Activated CD4-positive, alpha-beta T cell treated with anti-CD3 and anti-CD28 coated beads, Interleukin-2, Interleukin-6, amounts not matched to agents 100 ng/mL and 50 ng/mL, durations not matched to agents 16 hours and 8 hours (primary cell): ENCODE results near the gene PLA2G4B.

ENCODE experiments used
- DNase-seq: peaks from one replicate; pipeline ENCODE4 v3.0.0-alpha.2; 2020

PLA2G4B gene

GRCh38 chr15:41827880-41828806 lies 10.5 kb upstream of the PLA2G4B start, which contains the start of gene JMJD7:
Gene JMJD7, plus strand, starts transcription at chr15:41828092. Its CDS starts 33 bp downstream, at chr15:41828125.
- DNase-seq, result peak; percentile 97

- DNase-seq, result no peak
Measured at GRCh38 chr15:41828807-41829141, 9.9 kb upstream of the PLA2G4B start.

GRCh38 chr15:41829959-41830646 lies 8.5 kb upstream of the PLA2G4B start:
- DNase-seq, result no peak

DNA sequence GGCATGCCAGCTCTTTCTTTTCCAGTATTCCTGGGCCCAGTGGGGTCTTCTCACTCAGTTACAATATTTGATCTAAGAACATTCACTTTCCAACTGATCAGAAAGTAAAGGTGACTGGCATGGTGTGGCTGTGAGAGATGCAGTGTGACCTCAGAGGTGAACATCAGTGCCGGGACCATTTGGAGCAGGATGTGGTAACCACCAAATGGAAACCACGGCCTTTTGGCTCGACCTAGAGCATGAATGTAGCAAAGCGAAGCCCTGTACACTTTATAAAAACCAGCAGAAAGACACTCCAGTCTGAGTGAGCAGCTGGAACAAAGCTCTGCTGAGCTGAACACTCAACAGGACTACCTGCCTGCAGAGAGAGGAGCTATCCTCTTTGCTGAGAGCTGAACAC lies 7.4 kb upstream of the PLA2G4B start:
- peak; percentile 80 for DNase-seq

DNA sequence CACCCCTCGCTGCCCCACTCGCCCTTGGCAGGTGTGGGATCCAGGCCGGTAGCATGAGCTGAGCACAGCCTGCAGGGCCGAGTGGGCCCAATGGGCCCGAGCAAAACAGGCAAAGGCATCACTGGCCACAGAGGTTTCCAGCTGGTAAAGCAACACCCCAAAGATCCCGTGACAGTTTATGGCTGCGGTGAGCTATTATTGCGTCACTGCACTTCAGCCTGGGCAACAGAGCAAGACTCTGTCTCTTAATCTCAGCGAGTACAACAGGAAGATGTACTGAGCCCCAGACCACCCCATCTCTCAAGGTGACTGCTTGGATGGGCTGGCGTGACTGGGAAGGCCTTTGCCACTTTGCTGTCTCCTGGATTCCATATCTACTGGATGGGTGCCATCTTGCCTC lies 6.4 kb upstream of the PLA2G4B start:
- no peak for DNase-seq

DNA sequence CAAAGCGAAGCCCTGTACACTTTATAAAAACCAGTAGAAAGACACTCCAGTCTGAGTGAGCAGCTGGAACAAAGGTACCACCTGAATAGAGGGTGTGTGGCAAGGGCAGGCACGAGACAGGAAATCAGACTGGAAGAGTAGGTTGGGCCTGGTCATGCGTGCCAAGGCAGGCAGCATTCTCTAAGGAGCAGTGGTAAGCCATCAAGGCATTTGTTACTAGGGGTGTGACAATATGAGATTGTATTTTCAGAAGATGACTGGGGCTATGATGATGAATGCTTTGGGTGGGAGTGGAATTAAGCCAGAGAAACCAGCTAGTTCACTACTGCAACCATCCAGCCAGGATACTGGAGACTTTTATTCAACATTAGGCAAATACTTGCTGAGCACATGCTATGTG lies 5.8 kb upstream of the PLA2G4B start:
- DNase-seq, result no peak

GRCh38 chr15:41834096-41834495 lies 4.6 kb upstream of the PLA2G4B start:
- no peak for DNase-seq

DNA sequence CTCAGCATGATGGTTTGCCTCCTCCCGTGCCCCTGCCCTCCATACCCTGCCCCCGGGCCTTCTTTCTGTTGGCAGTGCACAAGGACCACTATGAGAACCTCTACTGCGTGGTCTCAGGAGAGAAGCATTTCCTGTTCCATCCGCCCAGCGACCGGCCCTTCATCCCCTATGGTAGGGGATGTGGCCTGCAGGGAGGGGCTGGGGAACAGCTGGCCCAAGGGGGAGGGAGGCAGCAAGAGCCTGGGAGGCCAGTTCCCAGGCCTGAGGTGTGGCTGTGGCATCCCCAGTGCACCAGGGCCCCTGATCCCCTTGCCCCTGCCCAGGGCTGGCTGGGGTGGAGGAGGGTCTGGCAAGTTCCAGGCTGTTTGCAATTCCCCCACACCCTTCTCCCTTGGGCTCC lies 2.6 kb upstream of the PLA2G4B start:
- no peak for DNase-seq

DNA sequence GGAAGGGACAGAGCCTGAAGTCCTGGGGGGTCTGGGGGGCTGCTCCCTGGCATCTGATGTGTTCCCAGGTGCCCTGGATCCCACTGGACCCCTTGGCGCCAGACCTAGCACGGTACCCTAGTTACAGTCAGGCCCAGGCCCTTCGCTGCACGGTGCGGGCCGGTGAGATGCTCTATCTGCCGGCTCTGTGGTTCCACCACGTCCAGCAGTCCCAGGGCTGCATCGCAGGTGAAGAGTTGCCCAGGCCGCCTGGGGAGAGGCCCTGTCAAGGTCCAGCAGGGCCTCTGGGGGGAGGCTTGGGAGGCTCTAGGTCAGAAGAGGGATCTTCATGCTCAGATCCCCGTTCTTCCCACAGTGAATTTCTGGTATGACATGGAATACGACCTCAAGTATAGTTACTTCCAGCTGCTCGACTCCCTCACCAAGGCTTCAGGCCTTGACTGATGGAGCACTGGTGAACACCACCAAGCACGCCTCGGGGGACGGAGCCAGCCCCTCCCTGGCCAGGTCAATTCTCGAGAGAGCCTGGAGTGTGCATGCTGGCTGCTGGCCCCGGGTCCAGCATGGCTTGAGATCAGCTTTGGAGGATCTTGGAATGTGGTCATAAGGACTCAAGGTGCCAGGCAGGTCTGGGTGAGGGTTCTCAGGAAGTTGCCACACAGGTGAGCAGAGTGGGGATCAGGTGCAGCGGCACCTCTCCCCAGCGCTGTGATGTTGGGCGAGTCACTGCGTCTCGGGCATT lies 1.8 kb upstream of the PLA2G4B start:
- DNase-seq, result no peak

GRCh38 chr15:41839781-41840491 lies 1.3 kb downstream of the PLA2G4B start:
- DNase-seq, result no peak

DNA sequence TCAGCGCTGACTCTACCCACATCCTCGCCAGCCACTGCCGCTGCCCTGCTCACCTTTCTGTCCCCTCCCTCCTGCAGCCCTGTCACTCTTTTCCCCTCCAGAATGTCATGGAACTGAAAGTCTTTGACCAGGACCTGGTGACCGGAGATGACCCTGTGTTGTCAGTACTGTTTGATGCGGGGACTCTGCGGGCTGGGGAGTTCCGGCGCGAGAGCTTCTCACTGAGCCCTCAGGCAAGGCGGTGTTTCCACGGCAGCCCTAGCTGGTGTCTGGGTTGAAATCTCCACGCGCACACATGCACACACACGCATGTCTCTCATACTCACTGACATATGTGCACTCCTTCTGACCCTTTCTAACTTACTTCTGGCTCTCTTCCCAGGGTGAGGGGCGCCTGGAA lies 2.0 kb downstream of the PLA2G4B start:
- no peak for DNase-seq

DNA sequence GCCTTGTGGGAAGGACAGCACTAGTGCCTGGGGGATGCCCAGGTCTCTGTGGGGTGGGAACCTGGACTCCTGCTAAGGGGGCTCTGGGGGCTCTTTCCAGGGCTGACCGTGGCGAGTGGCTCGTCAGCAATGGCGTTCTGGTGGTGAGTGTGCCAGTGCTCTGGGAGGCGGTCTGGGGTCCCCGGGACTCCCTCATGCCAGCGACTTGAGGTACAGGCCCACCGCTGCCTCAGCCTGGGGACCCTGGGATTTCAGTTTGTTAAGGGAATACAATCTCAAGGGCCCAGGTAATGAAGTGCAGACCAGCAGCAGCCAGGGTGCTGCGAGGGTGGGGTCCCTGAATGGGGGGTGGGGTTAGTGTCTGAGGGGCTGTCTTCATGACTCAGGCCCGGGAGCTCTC lies 2.5 kb downstream of the PLA2G4B start:
- no peak for DNase-seq

DNA sequence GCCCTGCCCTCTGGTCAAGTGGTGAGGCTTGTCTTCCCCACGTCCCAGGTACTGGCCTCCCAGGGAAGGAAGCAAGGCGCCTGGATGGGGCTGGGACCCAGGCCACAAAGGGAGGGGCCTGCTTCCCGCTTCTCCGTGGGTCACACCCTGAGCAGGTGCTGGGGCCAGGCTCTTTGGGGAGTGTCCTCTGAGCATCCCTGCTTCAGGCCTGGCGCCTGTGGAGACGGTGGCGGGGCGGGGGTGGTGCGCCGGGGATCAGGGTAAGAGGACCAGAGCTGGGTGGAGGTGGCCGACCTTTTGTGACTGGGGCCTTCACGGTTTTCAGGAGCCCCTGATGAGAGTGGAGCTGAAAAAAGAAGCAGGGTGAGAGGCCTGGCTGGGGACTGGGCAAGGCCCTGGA lies 3.6 kb downstream of the PLA2G4B start:
- DNase-seq, result no peak

DNA sequence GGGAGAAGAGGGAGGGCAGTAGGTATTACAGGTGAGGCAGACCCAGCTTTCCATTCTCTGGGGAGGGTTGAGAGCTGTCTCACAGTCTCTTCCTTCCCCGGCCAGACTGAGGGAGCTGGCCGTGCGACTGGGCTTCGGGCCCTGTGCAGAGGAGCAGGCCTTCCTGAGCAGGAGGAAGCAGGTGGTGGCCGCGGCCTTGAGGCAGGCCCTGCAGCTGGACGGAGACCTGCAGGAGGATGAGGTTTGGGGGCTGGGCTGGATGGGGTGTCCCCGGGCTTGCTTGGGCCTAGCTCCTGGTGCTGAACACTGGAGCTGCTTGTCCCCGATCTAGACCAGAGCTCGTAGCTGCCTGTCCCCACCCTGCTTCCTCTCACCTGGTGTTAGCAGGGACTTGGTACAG lies 4.9 kb downstream of the PLA2G4B start:
- DNase-seq, result no peak

DNA sequence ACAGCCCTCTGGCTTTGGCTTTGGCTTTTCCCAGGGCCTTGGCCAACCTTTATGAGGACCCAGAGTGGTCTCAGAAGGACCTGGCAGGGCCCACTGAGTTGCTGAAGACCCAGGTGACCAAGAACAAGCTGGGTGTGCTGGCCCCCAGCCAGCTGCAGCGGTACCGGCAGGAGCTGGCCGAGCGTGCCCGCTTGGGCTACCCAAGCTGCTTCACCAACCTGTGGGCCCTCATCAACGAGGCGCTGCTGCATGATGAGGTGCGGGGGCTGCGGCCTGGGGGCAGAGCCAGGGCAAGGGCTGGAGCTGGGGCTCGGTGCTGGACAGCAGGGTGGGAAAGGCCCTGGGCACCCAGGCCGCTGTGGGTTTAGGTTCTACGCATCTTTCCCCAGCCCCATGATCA lies 6.2 kb downstream of the PLA2G4B start:
- no peak for DNase-seq

- DNase-seq, result no peak
Measured at GRCh38 chr15:41847206-41847605, 8.6 kb downstream of the PLA2G4B start.

GRCh38 chr15:41847981-41848380 lies 9.3 kb downstream of the PLA2G4B start:
- DNase-seq, result no peak

DNA sequence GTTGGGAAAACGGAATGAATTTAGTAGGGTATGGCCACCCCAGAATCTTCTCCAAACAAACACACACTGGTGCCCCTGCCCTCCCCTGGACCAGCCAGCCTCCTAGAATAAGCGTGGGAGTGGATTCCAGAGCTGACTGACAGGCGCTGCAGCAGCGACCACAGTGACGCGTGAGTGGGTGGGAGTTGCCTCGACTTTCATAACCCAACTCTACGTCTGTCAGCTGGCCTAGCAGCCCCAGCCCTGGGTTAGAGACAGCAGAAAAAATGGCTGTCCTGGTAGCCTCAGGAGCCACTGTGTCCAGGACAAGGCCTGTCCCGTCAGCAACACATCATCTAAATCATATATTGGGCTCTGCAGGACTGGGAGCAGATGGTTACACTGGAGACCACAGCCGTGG lies 10.0 kb downstream of the PLA2G4B start:
- DNase-seq, result no peak

DNA sequence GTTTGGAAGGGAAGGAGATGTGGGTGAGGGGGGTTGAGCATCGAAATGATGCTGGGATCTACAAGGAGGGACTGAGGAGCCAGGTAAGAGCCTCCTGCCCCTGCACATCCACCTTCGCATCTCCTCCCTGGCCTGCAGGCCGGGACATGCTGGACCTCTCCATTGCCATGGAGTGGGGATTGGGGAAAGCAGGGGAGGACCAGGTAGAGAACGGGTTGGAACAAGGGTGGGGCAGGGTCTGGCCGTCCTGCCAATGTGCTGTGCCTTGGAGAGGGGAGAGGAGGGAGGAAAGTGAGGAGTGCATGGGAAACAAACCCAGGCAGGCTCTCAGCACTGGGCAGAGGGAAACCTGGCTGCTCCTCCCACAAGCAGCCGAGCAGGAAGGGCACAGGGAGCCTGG lies 10.6 kb downstream of the PLA2G4B start:
- no peak for DNase-seq

GRCh38 chr15:41849861-41850260 lies 11.2 kb downstream of the PLA2G4B start:
- DNase-seq, result no peak

GRCh38 chr15:41850482-41851166 lies 12.0 kb downstream of the PLA2G4B start:
- DNase-seq, result no peak

GRCh38 chr15:41851167-41851523 lies 12.5 kb downstream of the PLA2G4B start:
- DNase-seq, result no peak
